Esophagus (tissue), 2 donors: ENCODE results near the gene SGPL1. TPM values are rescaled to one million over a fixed set of nuclear protein-coding genes. Genes with fewer than 3 reads are reported as not detected.

Source experiments
- H3K27ac ChIP-seq, 2 donors: one replicate each; pipeline ENCODE4 v1.5.1; 2013; ENCODE audit warnings: low read depth in 2 of 2, mild to moderate bottlenecking in 2 of 2, inconsistent platforms in 1 of 2, low read length in 1 of 2, moderate library complexity in 1 of 2
- H3K27me3 ChIP-seq, 2 donors: one replicate each; pipeline ENCODE4 v1.6.1; 2013; ENCODE audit warnings: low read length in 2 of 2, control low read depth in 1 of 2, mild to moderate bottlenecking in 1 of 2; ENCODE audit not compliant: insufficient read depth in 2 of 2, control insufficient read depth in 1 of 2
- H3K36me3 ChIP-seq, 2 donors: one replicate each; pipeline ENCODE4 v1.6.1; 2013; ENCODE audit warnings: low read length in 1 of 2; ENCODE audit not compliant: control insufficient read depth in 2 of 2, insufficient read depth in 2 of 2
- H3K4me1 ChIP-seq, 2 donors: one replicate each; pipeline ENCODE4 v1.6.1; 2013; ENCODE audit warnings: low read length in 1 of 2; ENCODE audit not compliant: control insufficient read depth in 2 of 2, insufficient read depth in 2 of 2
- H3K4me3 ChIP-seq, 2 donors: one replicate each; pipeline ENCODE4 v1.5.1; 2013; ENCODE audit warnings: low read length in 2 of 2, mild to moderate bottlenecking in 2 of 2, low read depth in 1 of 2, moderate library complexity in 1 of 2
- H3K9me3 ChIP-seq, 2 donors: one replicate each; pipeline ENCODE4 v1.6.1; 2013; ENCODE audit warnings: mild to moderate bottlenecking in 2 of 2, low read depth in 1 of 2, low read length in 1 of 2, moderate library complexity in 1 of 2; ENCODE audit not compliant: control insufficient read depth in 2 of 2, insufficient read depth in 1 of 2
- WGBS, 2 donors: extraction: QIAGEN DNeasy Blood & Tissue Kit; methylation state at CpG; one replicate each; pipeline ENCODE4 v1.1.7; 2013; 5-methylcytosine and 5-hydroxymethylcytosine counted together
- polyA plus RNA-seq, 2 donors: library from polyadenylated mRNA; stranded (reverse); fragments of 200-250 nt; gene quantifications; one replicate each; pipeline ENCODE4 v1.2.3, GENCODE V29; 2013
- donor health status: healthy with polysubstance abuse.
- donor health status: Bipolar disorder and iron deficiency.

SGPL1 gene
- polyA plus RNA-seq, 2 donors = 16.6 to 16.7 TPM

DNA sequence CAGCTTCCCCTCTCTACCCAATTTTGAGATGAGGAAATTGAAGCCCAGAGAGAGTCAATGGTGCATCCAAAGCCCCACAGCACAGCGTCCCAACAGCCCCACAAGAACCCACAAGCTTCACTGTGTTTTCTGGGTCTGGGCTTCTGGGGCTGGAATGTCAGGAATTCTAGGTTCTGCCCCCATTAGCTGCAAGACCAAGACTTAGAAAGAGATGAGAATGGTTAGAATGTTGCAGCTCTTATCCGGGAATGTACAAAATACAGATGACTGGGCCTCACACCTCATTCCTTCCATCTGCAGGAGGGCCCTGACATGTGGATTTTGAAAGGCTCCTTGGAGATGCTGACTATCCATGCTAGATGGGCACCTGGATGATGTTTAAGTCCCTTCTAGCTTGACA, 6.0 kb upstream of the SGPL1 start:
- no peak overlapping the region for H3K4me3 ChIP-seq
- peaks cover 3 to 10% of the 10 kb centered on the region in 2 donors for H3K4me1 ChIP-seq
- H3K27ac ChIP-seq = peak overlapping the region in 1 of 2 donors; percentile 48
- H3K27me3 ChIP-seq = no peaks in the 10 kb centered on the region
- H3K9me3 ChIP-seq = no peaks in the 10 kb centered on the region
- H3K36me3 ChIP-seq = no peaks in the 10 kb centered on the region
- WGBS, 2 donors = 92% methylated on average over 2 of the region's 2 CpGs

GRCh38 chr10:70810967-70811366, 4.8 kb upstream of the SGPL1 start:
- H3K27ac ChIP-seq = no peak overlapping the region
- no peaks in the 10 kb centered on the region for H3K27me3 ChIP-seq
- H3K36me3 ChIP-seq = no peaks in the 10 kb centered on the region
- H3K9me3 ChIP-seq = no peaks in the 10 kb centered on the region
- peaks cover 3 to 7% of the 10 kb centered on the region in 2 donors for H3K4me1 ChIP-seq
- no peak overlapping the region for H3K4me3 ChIP-seq
- 0 to 33% methylated on average over 1 of the region's 1 CpG for WGBS, 2 donors

- 66 to 67% methylated on average over 3 of the region's 3 CpGs for WGBS, 2 donors
- peaks cover 2 to 3% of the 10 kb centered on the region in 2 donors for H3K4me1 ChIP-seq
Measured at GRCh38 chr10:70811881-70812280, 3.9 kb upstream of the SGPL1 start.

DNA sequence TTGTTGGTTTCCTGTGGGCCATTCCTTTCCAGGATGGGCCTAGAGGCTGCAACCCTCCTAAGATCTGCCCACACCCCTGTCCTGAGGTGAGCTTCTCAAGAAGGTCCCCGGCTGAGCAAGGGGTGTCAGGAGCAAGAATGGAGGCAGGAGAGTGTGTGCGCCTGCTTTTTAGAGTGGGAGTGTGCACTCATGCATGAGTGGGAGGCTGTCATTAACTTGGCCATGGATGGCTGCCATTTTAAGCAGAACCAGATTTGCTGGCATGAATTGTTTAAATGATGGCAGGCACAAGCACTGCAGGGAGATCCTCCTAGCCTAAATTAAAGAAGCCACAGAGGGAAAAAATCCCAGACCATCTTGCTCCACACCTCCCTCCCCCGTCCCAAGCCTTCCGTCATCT, 2.9 kb upstream of the SGPL1 start:
- Histone ChIP-seq H3K27me3 (no peaks in the 10 kb centered on the region), H3K4me3 (no peak overlapping the region), H3K27ac (no peak overlapping the region), H3K9me3 (no peaks in the 10 kb centered on the region), H3K4me1 (peaks cover 2 to 3% of the 10 kb centered on the region in 2 donors), H3K36me3 (no peaks in the 10 kb centered on the region)
- WGBS, 2 donors = 86 to 90% methylated on average over 4 of the region's 4 CpGs

More at GRCh38 chr10:70811881-70812280, 3.9 kb upstream of the SGPL1 start:
- H3K4me3 ChIP-seq = no peak overlapping the region
- H3K9me3 ChIP-seq = no peaks in the 10 kb centered on the region
- H3K27ac ChIP-seq = no peak overlapping the region
- no peaks in the 10 kb centered on the region for H3K36me3 ChIP-seq
- H3K27me3 ChIP-seq = no peaks in the 10 kb centered on the region

DNA sequence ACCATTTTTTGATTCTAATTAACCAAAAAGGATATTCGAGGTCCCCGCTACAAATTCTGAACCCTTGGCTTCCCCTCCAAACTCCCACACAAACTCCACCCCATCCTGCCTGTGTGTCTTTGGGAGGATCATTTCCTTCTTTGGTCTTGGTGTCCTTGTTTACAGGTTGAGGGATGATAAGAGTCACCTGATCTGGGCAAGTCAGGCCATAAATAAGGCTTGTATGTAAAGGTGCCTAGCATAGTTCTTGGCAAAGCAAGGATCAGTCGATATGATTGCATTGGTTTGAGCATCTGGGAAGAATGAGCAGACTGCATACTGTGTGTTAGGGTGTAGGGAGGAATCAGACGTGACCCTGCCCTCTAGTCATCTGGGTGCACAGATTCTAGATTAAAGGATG, 1.6 kb upstream of the SGPL1 start:
- Histone ChIP-seq H3K4me1 (no peaks in the 10 kb centered on the region), H3K4me3 (no peak overlapping the region), H3K27me3 (no peaks in the 10 kb centered on the region), H3K27ac (no peak overlapping the region), H3K9me3 (no peaks in the 10 kb centered on the region), H3K36me3 (no peaks in the 10 kb centered on the region)
- WGBS, 2 donors = 81 to 88% methylated on average over 4 of the region's 4 CpGs

DNA sequence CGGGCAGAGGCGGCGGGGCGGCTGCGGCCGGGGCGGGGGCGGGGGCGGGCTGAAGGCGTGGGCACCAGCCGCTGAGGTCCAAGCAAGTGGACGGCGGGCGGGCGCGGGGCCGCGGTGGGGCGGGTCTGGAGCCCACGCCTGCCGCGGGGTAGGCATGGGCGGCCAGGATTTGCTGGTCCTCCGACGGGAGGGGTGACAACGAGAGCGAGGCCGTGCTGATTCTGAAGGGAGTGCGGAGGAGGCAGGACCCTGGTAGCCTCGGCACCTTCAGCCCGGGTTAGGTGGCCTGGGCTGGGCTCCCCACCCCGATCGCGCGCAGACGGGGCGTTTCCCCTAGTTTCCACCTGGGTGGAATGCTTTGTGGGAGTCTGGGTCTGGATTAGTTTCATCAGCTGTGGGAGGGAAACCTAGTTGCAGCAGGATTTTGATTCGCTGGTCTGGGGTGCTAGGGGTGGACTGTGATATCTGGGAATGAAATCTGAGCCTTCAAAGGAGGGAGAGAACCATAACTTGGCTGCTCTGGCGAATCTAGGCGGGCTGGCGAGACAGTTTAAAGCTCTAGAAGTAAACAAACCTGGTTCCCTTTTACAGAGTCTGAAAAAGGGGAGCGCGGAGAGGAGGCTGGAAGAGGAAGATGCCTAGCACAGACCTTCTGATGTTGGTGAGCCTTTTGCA, 609 bp downstream of the SGPL1 start:
- H3K36me3 ChIP-seq = peaks cover 0 to 2% of the 10 kb centered on the region in 2 donors
- WGBS, 2 donors = 1 to 2% methylated on average over 26 to 43 of the region's 43 CpGs
- peak overlapping the region; percentile 98 to 99 for H3K27ac ChIP-seq

GRCh38 chr10:70820976-70821750, 5.4 kb downstream of the SGPL1 start:
- H3K4me3 ChIP-seq = no peak overlapping the region
- no peaks in the 10 kb centered on the region for H3K4me1 ChIP-seq
- no peaks in the 10 kb centered on the region for H3K27me3 ChIP-seq
- peaks cover 0 to 2% of the 10 kb centered on the region in 2 donors for H3K36me3 ChIP-seq
- no peak overlapping the region for H3K27ac ChIP-seq
- no peaks in the 10 kb centered on the region for H3K9me3 ChIP-seq
- WGBS, 2 donors = 79 to 80% methylated on average over 4 of the region's 4 CpGs

More for the DNA sequence above, 609 bp downstream of the SGPL1 start:
- Histone ChIP-seq H3K27me3 (no peaks in the 10 kb centered on the region), H3K4me3 (peak overlapping the region; percentile 86 to 87), H3K4me1 (no peaks in the 10 kb centered on the region), H3K9me3 (no peaks in the 10 kb centered on the region)

DNA sequence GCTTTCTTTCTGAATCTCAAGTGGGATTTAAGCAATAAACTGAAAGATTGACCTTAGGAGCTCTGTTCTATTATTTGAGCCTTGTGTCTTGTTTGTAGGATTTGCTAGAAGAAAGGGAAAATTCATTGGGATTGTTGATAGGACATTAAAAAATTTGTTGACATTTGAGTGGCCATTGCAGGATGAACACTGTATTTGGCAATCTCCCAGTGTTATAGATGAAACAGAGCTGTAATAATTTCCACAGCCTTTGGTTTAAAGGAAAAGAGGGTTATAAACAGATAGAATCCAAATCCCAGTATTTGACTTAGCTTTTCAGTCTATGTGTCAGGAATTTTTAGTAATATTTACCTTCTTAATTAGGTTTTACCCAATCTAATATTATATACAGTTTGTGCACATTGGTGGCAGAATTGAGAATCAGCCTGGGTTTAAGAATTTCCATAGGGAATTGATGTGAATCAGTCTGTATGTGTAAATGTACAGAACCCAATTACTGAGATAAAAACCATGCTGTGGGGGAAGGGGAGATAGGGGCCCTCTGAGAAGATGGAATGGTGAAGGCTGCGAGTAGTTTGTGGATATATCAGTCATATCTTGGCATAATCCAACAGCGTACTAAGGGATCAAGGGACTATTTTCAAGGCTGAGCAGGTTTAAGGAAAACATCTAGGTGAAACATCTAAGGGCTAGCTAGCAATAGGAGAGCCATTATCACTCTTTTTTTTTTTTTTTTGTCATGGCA, 6.5 kb downstream of the SGPL1 start:
- Histone ChIP-seq H3K9me3 (no peaks in the 10 kb centered on the region), H3K27me3 (no peaks in the 10 kb centered on the region), H3K4me1 (no peaks in the 10 kb centered on the region), H3K4me3 (no peak overlapping the region), H3K27ac (no peak overlapping the region), H3K36me3 (peaks cover 0 to 2% of the 10 kb centered on the region in 2 donors)
- WGBS, 2 donors = 65 to 91% methylated on average over 2 of the region's 2 CpGs

DNA sequence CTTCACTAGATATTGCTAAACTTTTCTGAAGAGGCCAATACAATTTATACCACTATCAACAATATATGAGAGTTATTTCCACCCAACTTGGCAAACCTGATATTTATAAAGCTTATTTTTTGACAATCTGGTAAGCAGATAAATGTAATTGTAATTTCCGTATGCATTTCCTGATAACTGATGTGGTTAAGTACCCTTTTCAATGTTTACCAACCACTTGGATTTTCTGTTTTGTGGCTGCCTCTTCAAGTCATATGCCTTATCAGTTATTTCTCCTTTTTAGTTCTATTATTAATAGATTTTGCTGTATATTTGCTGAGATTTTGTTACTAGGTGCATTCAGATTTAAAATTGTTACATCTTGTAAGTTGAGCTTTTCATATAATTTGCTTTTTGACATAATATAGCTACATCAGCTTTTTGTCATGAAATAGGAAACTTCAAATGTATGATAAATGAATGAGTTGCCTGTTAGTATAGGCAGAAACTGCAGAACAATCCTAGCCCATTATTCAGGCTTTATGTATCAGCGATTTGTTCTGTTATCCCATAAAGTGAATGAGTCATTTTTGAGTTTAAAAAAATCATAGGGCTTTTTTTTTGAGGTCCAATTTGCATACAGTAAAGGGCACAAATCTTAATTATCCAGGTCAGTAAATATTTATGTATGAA, 11.5 kb downstream of the SGPL1 start:
- no peaks in the 10 kb centered on the region for H3K27me3 ChIP-seq
- H3K9me3 ChIP-seq = no peaks in the 10 kb centered on the region
- 55 to 58% methylated on average over 2 of the region's 2 CpGs for WGBS, 2 donors
- peaks cover 3% of the 10 kb centered on the region in 2 donors for H3K36me3 ChIP-seq
- no peak overlapping the region for H3K4me3 ChIP-seq
- H3K4me1 ChIP-seq = no peaks in the 10 kb centered on the region
- H3K27ac ChIP-seq = no peak overlapping the region
